B cell (primary cell): ENCODE measurements around the gene ZFP1.

Experiments used
- CTCF ChIP-seq: fragments of 200-600 bp; IDR thresholded peaks from one replicate; pipeline ENCODE4 v1.8.0; 2022; ENCODE audit warnings: antibody characterized with exemption, mild to moderate bottlenecking
- EZH2 ChIP-seq: IDR thresholded peaks from 2 replicates; pipeline ENCODE4 v1.6.1; 2012; ENCODE audit warnings: borderline replicate concordance, low read depth, mild to moderate bottlenecking, moderate library complexity, low read length; ENCODE audit not compliant: insufficient read depth, poor library complexity, severe bottlenecking

- TF ChIP-seq CTCF (no peak), EZH2 (no peak)
These were observed 29.3 kb upstream of the ZFP1 start for GRCh38 chr16:75118943-75119539.
